IPS-18a (cell line): ENCODE data around the gene DISC1.
A peak's percentile ranks its signal among the peaks of the same experiment; 100 is the strongest.
"Not testable (repeated sequence)": the region's sequence is repeated elsewhere in the genome, so short reads cannot be mapped to it uniquely, and the experiment has no call there.

Source experiments
- H3K27ac ChIP-seq: one replicate; pipeline ENCODE4 v1.5.1; 2013; ENCODE audit warnings: low read length
- H3K27me3 ChIP-seq: one replicate; pipeline ENCODE4 v1.6.1; 2013; ENCODE audit warnings: mild to moderate bottlenecking, low read length; ENCODE audit not compliant: control insufficient read depth, insufficient read depth
- H3K36me3 ChIP-seq: one replicate; pipeline ENCODE4 v1.6.1; 2013; ENCODE audit warnings: low read depth, low read length; ENCODE audit not compliant: control insufficient read depth
- H3K4me1 ChIP-seq: one replicate; pipeline ENCODE4 v1.6.1; 2013; ENCODE audit warnings: low read depth, low read length; ENCODE audit not compliant: control insufficient read depth
- H3K4me3 ChIP-seq: one replicate; pipeline ENCODE4 v1.5.1; 2013; ENCODE audit warnings: low read length
- H3K9ac ChIP-seq: one replicate; pipeline ENCODE4 v1.6.1; 2013; ENCODE audit warnings: mild to moderate bottlenecking, low read length, moderate library complexity
- H3K9me3 ChIP-seq: one replicate; pipeline ENCODE4 v1.6.1; 2013; ENCODE audit warnings: low read depth, low read length; ENCODE audit not compliant: control insufficient read depth

DISC1 gene

GRCh38 chr1:231610388-231610787, 16.2 kb upstream of the DISC1 start:
- no peak overlapping the region for H3K4me3 ChIP-seq
- no peaks in the 10 kb centered on the region for H3K4me1 ChIP-seq

GRCh38 chr1:231611111-231611510, 15.5 kb upstream of the DISC1 start:
- Histone ChIP-seq H3K4me3 (no peak overlapping the region), H3K9ac (no peak overlapping the region), H3K4me1 (no peaks in the 10 kb centered on the region), H3K9me3 (no peaks in the 10 kb centered on the region), H3K27ac (no peak overlapping the region), H3K36me3 (no peaks in the 10 kb centered on the region), H3K27me3 (peaks cover 9% of the 10 kb centered on the region)

More at GRCh38 chr1:231610388-231610787, 16.2 kb upstream of the DISC1 start:
- Histone ChIP-seq H3K9ac (no peak overlapping the region), H3K36me3 (no peaks in the 10 kb centered on the region), H3K27ac (no peak overlapping the region), H3K27me3 (peaks cover 9% of the 10 kb centered on the region), H3K9me3 (no peaks in the 10 kb centered on the region)

GRCh38 chr1:231611851-231612250, 14.7 kb upstream of the DISC1 start:
- Histone ChIP-seq H3K36me3 (no peaks in the 10 kb centered on the region), H3K27me3 (peaks cover 9% of the 10 kb centered on the region), H3K9me3 (no peaks in the 10 kb centered on the region), H3K4me1 (no peaks in the 10 kb centered on the region), H3K4me3 (no peak overlapping the region), H3K27ac (no peak overlapping the region), H3K9ac (no peak overlapping the region)

GRCh38 chr1:231612393-231613089, 14.0 kb upstream of the DISC1 start:
- Histone ChIP-seq H3K27me3 (peaks cover 9% of the 10 kb centered on the region), H3K27ac (no peak overlapping the region), H3K9me3 (no peaks in the 10 kb centered on the region), H3K4me1 (no peaks in the 10 kb centered on the region), H3K9ac (no peak overlapping the region), H3K4me3 (no peak overlapping the region), H3K36me3 (no peaks in the 10 kb centered on the region)

- Histone ChIP-seq H3K27me3 (peaks cover 9% of the 10 kb centered on the region), H3K27ac (no peak overlapping the region), H3K36me3 (no peaks in the 10 kb centered on the region), H3K9me3 (no peaks in the 10 kb centered on the region), H3K4me3 (no peak overlapping the region), H3K9ac (no peak overlapping the region), H3K4me1 (no peaks in the 10 kb centered on the region)
Measured at GRCh38 chr1:231613419-231614349, 12.9 kb upstream of the DISC1 start.

GRCh38 chr1:231616667-231617066, 9.9 kb upstream of the DISC1 start:
- Histone ChIP-seq H3K9ac (no peak overlapping the region), H3K4me1 (no peaks in the 10 kb centered on the region), H3K4me3 (no peak overlapping the region), H3K27ac (no peak overlapping the region), H3K27me3 (peaks cover 9% of the 10 kb centered on the region), H3K36me3 (no peaks in the 10 kb centered on the region), H3K9me3 (no peaks in the 10 kb centered on the region)

GRCh38 chr1:231618609-231619256, 7.9 kb upstream of the DISC1 start:
- Histone ChIP-seq H3K27ac (no peak overlapping the region), H3K9ac (no peak overlapping the region), H3K27me3 (peaks cover 17% of the 10 kb centered on the region)

GRCh38 chr1:231619257-231619634, 7.3 kb upstream of the DISC1 start:
- no peak overlapping the region for H3K9ac ChIP-seq
- no peaks in the 10 kb centered on the region for H3K4me1 ChIP-seq
- no peak overlapping the region for H3K27ac ChIP-seq
- peaks cover 22% of the 10 kb centered on the region for H3K27me3 ChIP-seq
- H3K4me3 ChIP-seq, result no peak overlapping the region
- no peaks in the 10 kb centered on the region for H3K9me3 ChIP-seq
- no peaks in the 10 kb centered on the region for H3K36me3 ChIP-seq

More at GRCh38 chr1:231618609-231619256, 7.9 kb upstream of the DISC1 start:
- H3K4me3 ChIP-seq, result no peak overlapping the region
- no peaks in the 10 kb centered on the region for H3K9me3 ChIP-seq
- no peaks in the 10 kb centered on the region for H3K4me1 ChIP-seq
- no peaks in the 10 kb centered on the region for H3K36me3 ChIP-seq

GRCh38 chr1:231625042-231625441, 1.5 kb upstream of the DISC1 start:
- H3K4me3 ChIP-seq, H3K27ac ChIP-seq, H3K9ac ChIP-seq, H3K9me3 ChIP-seq, H3K4me1 ChIP-seq, H3K36me3 ChIP-seq: not testable (repeated sequence)
- peaks cover 46% of the 10 kb centered on the region for H3K27me3 ChIP-seq

- Histone ChIP-seq H3K4me1 (peaks cover 9% of the 10 kb centered on the region), H3K27ac (no peak overlapping the region), H3K27me3 (peaks cover 46% of the 10 kb centered on the region), H3K4me3 (peak overlapping the region; percentile 77), H3K9me3 (no peaks in the 10 kb centered on the region), H3K36me3 (no peaks in the 10 kb centered on the region), H3K9ac (no peak overlapping the region)
Measured at GRCh38 chr1:231625975-231626534, 535 bp upstream of the DISC1 start.

- H3K9ac ChIP-seq, result peak overlapping the region; percentile 24
- H3K9me3 ChIP-seq, result no peaks in the 10 kb centered on the region
- no peak overlapping the region for H3K27ac ChIP-seq
- H3K27me3 ChIP-seq, result peaks cover 36% of the 10 kb centered on the region
- H3K4me1 ChIP-seq, result peaks cover 9% of the 10 kb centered on the region
- H3K36me3 ChIP-seq, result no peaks in the 10 kb centered on the region
- peak overlapping the region; percentile 77 for H3K4me3 ChIP-seq
Measured at GRCh38 chr1:231626951-231627614, 493 bp downstream of the DISC1 start.
